SK-N-SH treated with all-trans-retinoic acid at 6 μM for 48 hours (cell line): ENCODE measurements around the gene LYVE1.

ENCODE experiments used
- ATAC-seq: fragments of 200-7000 bp; cut with Tn5 transposase; 3 replicates; pipeline ENCODE4 v1.9.1; 2020; ENCODE audit warnings: mild to moderate bottlenecking, moderate library complexity
- ARNTL ChIP-seq: fragments of 450-650 bp; formaldehyde crosslinking; IDR thresholded peaks from 2 replicates; pipeline ENCODE4 v1.5.0; 2020; ENCODE audit warnings: low read depth, mild to moderate bottlenecking, moderate library complexity, borderline replicate concordance
- BACH2 ChIP-seq: fragments of 250-450 bp; sonication (Bioruptor Pico); IDR thresholded peaks from 2 replicates; pipeline ENCODE4 v1.9.0; 2021; ENCODE audit warnings: mild to moderate bottlenecking, borderline replicate concordance
- CREB5 ChIP-seq: fragments of 250-450 bp; sonication (Bioruptor Pico); IDR thresholded peaks from 2 replicates; pipeline ENCODE4 v1.5.1; 2020; ENCODE audit warnings: low read depth, mild to moderate bottlenecking, moderate library complexity
- CSDC2 ChIP-seq: fragments of 250-450 bp; sonication (Bioruptor Pico); IDR thresholded peaks from 2 replicates; pipeline ENCODE4 v1.5.0; 2020; ENCODE audit warnings: mild to moderate bottlenecking, moderate library complexity
- ESRRG ChIP-seq: fragments of 250-450 bp; sonication (Bioruptor Pico); IDR thresholded peaks from 2 replicates; pipeline ENCODE4 v1.6.1; 2021; ENCODE audit warnings: mild to moderate bottlenecking
- GLIS3 ChIP-seq: fragments of 250-450 bp; sonication (Bioruptor Pico); IDR thresholded peaks from 2 replicates; pipeline ENCODE4 v1.5.0; 2020; ENCODE audit warnings: mild to moderate bottlenecking, moderate library complexity
- ISL1 ChIP-seq: fragments of 250-450 bp; sonication (Bioruptor Pico); IDR thresholded peaks from 2 replicates; pipeline ENCODE4 v2.1.2; 2022; ENCODE audit warnings: mild to moderate bottlenecking, moderate library complexity
- OSR1 ChIP-seq: fragments of 250-450 bp; sonication (Bioruptor Pico); IDR thresholded peaks from 2 replicates; pipeline ENCODE4 v1.8.0; 2022; ENCODE audit warnings: moderate library complexity, mild to moderate bottlenecking, inconsistent platforms
- PPARA ChIP-seq: fragments of 250-450 bp; sonication (Bioruptor Pico); IDR thresholded peaks from 2 replicates; pipeline ENCODE4 v1.5.0; 2020; ENCODE audit warnings: mild to moderate bottlenecking, borderline replicate concordance
- RARB ChIP-seq: fragments of 250-450 bp; sonication (Bioruptor Pico); IDR thresholded peaks from 2 replicates; pipeline ENCODE4 v1.8.0; 2021; ENCODE audit warnings: mild to moderate bottlenecking, moderate library complexity
- SNAI2 ChIP-seq: fragments of 250-450 bp; sonication (Bioruptor Pico); IDR thresholded peaks from 2 replicates; pipeline ENCODE4 v1.5.0; 2020; ENCODE audit warnings: mild to moderate bottlenecking, moderate library complexity
- TCF4 ChIP-seq: fragments of 250-450 bp; sonication (Bioruptor Pico); IDR thresholded peaks from 2 replicates; pipeline ENCODE4 v1.8.0; 2021; ENCODE audit warnings: mild to moderate bottlenecking, moderate library complexity, borderline replicate concordance
- TOX ChIP-seq: fragments of 250-450 bp; sonication (Bioruptor Pico); IDR thresholded peaks from 2 replicates; pipeline ENCODE4 v1.8.0; 2021; ENCODE audit warnings: mild to moderate bottlenecking, moderate library complexity, borderline replicate concordance
- ZC3H10 ChIP-seq: fragments of 250-450 bp; sonication (Bioruptor Pico); IDR thresholded peaks from 2 replicates; pipeline ENCODE4 v1.5.1; 2021; ENCODE audit warnings: mild to moderate bottlenecking, moderate library complexity
- ZFP3 ChIP-seq: fragments of 250-450 bp; sonication (Bioruptor Pico); IDR thresholded peaks from 2 replicates; pipeline ENCODE4 v1.5.0; 2020; ENCODE audit warnings: mild to moderate bottlenecking, moderate library complexity
- ZFP30 ChIP-seq: fragments of 450-650 bp; formaldehyde crosslinking; IDR thresholded peaks from 2 replicates; pipeline ENCODE4 v1.5.0; 2022; ENCODE audit warnings: mild to moderate bottlenecking, moderate library complexity
- ZNF565 ChIP-seq: fragments of 450-650 bp; formaldehyde crosslinking; conservative IDR thresholded peaks from 2 replicates; pipeline ENCODE4 v1.5.0; 2020; ENCODE audit warnings: low read depth, mild to moderate bottlenecking, moderate library complexity
- ZNF70 ChIP-seq: fragments of 450-650 bp; formaldehyde crosslinking; IDR thresholded peaks from 2 replicates; pipeline ENCODE4 v1.5.0; 2020; ENCODE audit warnings: mild to moderate bottlenecking, moderate library complexity
- ZNF8 ChIP-seq: fragments of 450-650 bp; formaldehyde crosslinking; IDR thresholded peaks from 2 replicates; pipeline ENCODE4 v1.5.0; 2020; ENCODE audit warnings: mild to moderate bottlenecking, moderate library complexity
- TF ChIP-seq, protein P1 (sequence below): fragments of 250-450 bp; sonication (Bioruptor Pico); IDR thresholded peaks from 2 replicates; pipeline ENCODE4 v1.8.0; 2021; ENCODE audit warnings: low read depth, mild to moderate bottlenecking, moderate library complexity, borderline replicate concordance
- TF ChIP-seq, protein P2 (sequence below): fragments of 250-450 bp; sonication (Bioruptor Pico); IDR thresholded peaks from 2 replicates; pipeline ENCODE4 v1.8.0; 2020; ENCODE audit warnings: mild to moderate bottlenecking, moderate library complexity, borderline replicate concordance
- TF ChIP-seq, protein P3 (sequence below): fragments of 250-450 bp; sonication (Bioruptor Pico); IDR thresholded peaks from 2 replicates; pipeline ENCODE4 v1.5.0; 2020; ENCODE audit warnings: mild to moderate bottlenecking, moderate library complexity

Gene LYVE1

GRCh38 chr11:10544491-10545465 lies 23.7 kb downstream of the LYVE1 start:
- TF ChIP-seq ZC3H10 (no peak), ZFP3 (CRISPR knock-in tag) (no peak), TOX (CRISPR knock-in tag) (no peak), ESRRG (CRISPR knock-in tag) (no peak), PPARA (CRISPR knock-in tag) (no peak), CSDC2 (CRISPR knock-in tag) (no peak), CREB5 (CRISPR knock-in tag) (no peak), ZFP30 (CRISPR knock-in tag) (no peak), OSR1 (CRISPR knock-in tag) (no peak), ARNTL (CRISPR knock-in tag) (no peak), GLIS3 (CRISPR knock-in tag) (no peak), BACH2 (no peak), ISL1 (CRISPR knock-in tag) (no peak), RARB (CRISPR knock-in tag) (no peak), SNAI2 (no peak)
- TF ChIP-seq, protein P1, sequence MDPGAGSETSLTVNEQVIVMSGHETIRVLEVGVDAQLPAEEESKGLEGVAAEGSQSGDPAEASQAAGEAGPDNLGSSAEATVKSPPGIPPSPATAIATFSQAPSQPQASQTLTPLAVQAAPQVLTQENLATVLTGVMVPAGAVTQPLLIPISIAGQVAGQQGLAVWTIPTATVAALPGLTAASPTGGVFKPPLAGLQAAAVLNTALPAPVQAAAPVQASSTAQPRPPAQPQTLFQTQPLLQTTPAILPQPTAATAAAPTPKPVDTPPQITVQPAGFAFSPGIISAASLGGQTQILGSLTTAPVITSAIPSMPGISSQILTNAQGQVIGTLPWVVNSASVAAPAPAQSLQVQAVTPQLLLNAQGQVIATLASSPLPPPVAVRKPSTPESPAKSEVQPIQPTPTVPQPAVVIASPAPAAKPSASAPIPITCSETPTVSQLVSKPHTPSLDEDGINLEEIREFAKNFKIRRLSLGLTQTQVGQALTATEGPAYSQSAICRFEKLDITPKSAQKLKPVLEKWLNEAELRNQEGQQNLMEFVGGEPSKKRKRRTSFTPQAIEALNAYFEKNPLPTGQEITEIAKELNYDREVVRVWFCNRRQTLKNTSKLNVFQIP (CRISPR knock-in tag), result no peak
- TF ChIP-seq, protein P2, sequence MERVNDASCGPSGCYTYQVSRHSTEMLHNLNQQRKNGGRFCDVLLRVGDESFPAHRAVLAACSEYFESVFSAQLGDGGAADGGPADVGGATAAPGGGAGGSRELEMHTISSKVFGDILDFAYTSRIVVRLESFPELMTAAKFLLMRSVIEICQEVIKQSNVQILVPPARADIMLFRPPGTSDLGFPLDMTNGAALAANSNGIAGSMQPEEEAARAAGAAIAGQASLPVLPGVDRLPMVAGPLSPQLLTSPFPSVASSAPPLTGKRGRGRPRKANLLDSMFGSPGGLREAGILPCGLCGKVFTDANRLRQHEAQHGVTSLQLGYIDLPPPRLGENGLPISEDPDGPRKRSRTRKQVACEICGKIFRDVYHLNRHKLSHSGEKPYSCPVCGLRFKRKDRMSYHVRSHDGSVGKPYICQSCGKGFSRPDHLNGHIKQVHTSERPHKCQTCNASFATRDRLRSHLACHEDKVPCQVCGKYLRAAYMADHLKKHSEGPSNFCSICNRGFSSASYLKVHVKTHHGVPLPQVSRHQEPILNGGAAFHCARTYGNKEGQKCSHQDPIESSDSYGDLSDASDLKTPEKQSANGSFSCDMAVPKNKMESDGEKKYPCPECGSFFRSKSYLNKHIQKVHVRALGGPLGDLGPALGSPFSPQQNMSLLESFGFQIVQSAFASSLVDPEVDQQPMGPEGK, result no peak
- TF ChIP-seq, all 23 proteins: peak for 0
- ATAC-seq, result no peak

DNA sequence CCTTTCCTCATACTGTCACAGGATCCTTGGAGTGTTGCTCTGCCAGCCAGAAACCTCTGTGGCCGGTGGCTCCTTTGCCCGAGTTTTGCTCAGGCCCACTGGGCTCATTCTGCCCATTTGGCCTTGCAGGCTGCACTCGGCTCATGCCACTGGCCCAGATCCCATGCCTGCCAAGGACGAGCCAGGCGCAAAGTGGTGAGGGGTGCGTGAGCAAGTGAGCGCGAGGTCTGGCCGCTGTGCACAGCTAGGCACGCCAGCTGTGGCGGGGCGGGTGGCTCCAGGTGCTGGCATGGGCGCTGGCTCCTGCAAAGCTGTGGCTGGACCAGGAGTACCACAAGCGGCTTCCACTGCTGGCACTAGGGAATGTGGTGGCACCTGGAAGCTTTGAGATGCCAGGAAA lies 24.7 kb downstream of the LYVE1 start:
- no peak for TF ChIP-seq TCF4
- TF ChIP-seq ARNTL (CRISPR knock-in tag), result no peak
- TF ChIP-seq ZNF565 (CRISPR knock-in tag), result no peak
- no peak for TF ChIP-seq ZNF8 (CRISPR knock-in tag)
- no peak for TF ChIP-seq ZFP30 (CRISPR knock-in tag)
- TF ChIP-seq ESRRG (CRISPR knock-in tag), result no peak
- TF ChIP-seq TOX (CRISPR knock-in tag), result no peak
- TF ChIP-seq OSR1 (CRISPR knock-in tag), result no peak
- TF ChIP-seq ZFP3 (CRISPR knock-in tag), result no peak
- no peak for TF ChIP-seq RARB (CRISPR knock-in tag)
- TF ChIP-seq, protein P3, sequence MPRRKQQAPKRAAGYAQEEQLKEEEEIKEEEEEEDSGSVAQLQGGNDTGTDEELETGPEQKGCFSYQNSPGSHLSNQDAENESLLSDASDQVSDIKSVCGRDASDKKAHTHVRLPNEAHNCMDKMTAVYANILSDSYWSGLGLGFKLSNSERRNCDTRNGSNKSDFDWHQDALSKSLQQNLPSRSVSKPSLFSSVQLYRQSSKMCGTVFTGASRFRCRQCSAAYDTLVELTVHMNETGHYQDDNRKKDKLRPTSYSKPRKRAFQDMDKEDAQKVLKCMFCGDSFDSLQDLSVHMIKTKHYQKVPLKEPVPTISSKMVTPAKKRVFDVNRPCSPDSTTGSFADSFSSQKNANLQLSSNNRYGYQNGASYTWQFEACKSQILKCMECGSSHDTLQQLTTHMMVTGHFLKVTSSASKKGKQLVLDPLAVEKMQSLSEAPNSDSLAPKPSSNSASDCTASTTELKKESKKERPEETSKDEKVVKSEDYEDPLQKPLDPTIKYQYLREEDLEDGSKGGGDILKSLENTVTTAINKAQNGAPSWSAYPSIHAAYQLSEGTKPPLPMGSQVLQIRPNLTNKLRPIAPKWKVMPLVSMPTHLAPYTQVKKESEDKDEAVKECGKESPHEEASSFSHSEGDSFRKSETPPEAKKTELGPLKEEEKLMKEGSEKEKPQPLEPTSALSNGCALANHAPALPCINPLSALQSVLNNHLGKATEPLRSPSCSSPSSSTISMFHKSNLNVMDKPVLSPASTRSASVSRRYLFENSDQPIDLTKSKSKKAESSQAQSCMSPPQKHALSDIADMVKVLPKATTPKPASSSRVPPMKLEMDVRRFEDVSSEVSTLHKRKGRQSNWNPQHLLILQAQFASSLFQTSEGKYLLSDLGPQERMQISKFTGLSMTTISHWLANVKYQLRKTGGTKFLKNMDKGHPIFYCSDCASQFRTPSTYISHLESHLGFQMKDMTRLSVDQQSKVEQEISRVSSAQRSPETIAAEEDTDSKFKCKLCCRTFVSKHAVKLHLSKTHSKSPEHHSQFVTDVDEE (CRISPR knock-in tag), result no peak
- no peak for TF ChIP-seq ZNF70 (CRISPR knock-in tag)
- TF ChIP-seq, protein P2, result no peak
- no peak for TF ChIP-seq CSDC2 (CRISPR knock-in tag)
- TF ChIP-seq ISL1 (CRISPR knock-in tag), result no peak
- no peak for TF ChIP-seq PPARA (CRISPR knock-in tag)
- TF ChIP-seq GLIS3 (CRISPR knock-in tag), result no peak
- ATAC-seq, result no peak
